ENCODE measurements around the gene SLC25A1.

The SLC25A1 gene

GRCh38 chr22:19126309-19127273 is 51.9 kb downstream of the SLC25A1 start:
- in situ Hi-C loops (cut with MboI; ENCODE audit: low sequenced_read_pairs), result no loop called here

Data from HL-60/S4 treated with retinoic acid at 250 ng/mL for 4 days and 3 days (cell line).